Measurements from ENCODE around the gene PRKN. TPM values are rescaled to one million over a fixed set of nuclear protein-coding genes. Genes with fewer than 3 reads are reported as not detected.

PRKN gene
- total RNA-seq, 1 donor from 2014 or later: not detected

DNA sequence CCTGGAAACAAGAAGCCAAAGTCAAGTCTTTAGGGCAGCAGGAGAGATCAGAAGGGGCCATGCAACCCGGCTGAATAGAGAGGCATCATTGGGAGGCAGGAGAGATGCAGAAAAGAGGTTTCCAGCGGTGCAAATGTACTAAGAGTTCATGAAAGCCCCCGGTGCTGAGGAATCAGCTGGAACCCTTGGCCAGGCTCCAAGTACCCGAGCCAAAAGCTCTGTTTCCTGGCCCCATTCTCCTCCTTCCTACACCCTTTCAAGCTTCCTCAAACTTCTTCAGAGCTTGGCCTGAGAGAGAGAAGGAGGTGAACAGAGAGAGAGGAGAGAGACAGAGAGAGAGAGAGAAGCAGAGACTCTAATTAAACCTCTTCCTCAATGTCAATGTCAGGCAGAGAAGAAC lies 433.5 kb downstream of the PRKN start:
- Mint-ChIP-seq H3K27ac (no peak overlapping the region), H3K4me1 (ENCODE audit: low read depth) (no peaks in the 10 kb centered on the region), H3K27me3 (ENCODE audit: insufficient read depth) (peaks cover 3% of the 10 kb centered on the region), H3K9me3 (no peaks in the 10 kb centered on the region), H3K4me3 (no peak overlapping the region), H3K36me3 (ENCODE audit: low read depth) (no peaks in the 10 kb centered on the region)
- intact Hi-C loops (cut with micrococcal nuclease): no loop called here
- no peak for DNase-seq (ENCODE audit: low spot score)

- no peaks in the 10 kb centered on the region for H3K36me3 Mint-ChIP-seq (ENCODE audit: low read depth)
- no peak overlapping the region for H3K4me3 Mint-ChIP-seq
- H3K4me1 Mint-ChIP-seq (ENCODE audit: low read depth): no peaks in the 10 kb centered on the region
- H3K27me3 Mint-ChIP-seq (ENCODE audit: insufficient read depth): peaks cover 3% of the 10 kb centered on the region
- intact Hi-C loops (cut with micrococcal nuclease): no loop called here
- no peak for DNase-seq (ENCODE audit: low spot score)
- no peak overlapping the region for H3K27ac Mint-ChIP-seq
- H3K9me3 Mint-ChIP-seq: no peaks in the 10 kb centered on the region
These were observed 434.7 kb downstream of the PRKN start for GRCh38 chr6:162292915-162293314.

- no peaks in the 10 kb centered on the region for H3K4me1 Mint-ChIP-seq (ENCODE audit: low read depth)
- no peak overlapping the region for H3K4me3 Mint-ChIP-seq
- no peak for DNase-seq (ENCODE audit: low spot score)
- peaks cover 3% of the 10 kb centered on the region for H3K27me3 Mint-ChIP-seq (ENCODE audit: insufficient read depth)
- no peaks in the 10 kb centered on the region for H3K9me3 Mint-ChIP-seq
- H3K36me3 Mint-ChIP-seq (ENCODE audit: low read depth): no peaks in the 10 kb centered on the region
- H3K27ac Mint-ChIP-seq: no peak overlapping the region
- intact Hi-C loops (cut with micrococcal nuclease): no loop called here
These were observed 436.6 kb downstream of the PRKN start for GRCh38 chr6:162290846-162291465.

GRCh38 chr6:162289972-162290371 lies 437.6 kb downstream of the PRKN start:
- Mint-ChIP-seq H3K36me3 (ENCODE audit: low read depth) (no peaks in the 10 kb centered on the region), H3K27me3 (ENCODE audit: insufficient read depth) (no peaks in the 10 kb centered on the region), H3K4me3 (no peak overlapping the region), H3K9me3 (no peaks in the 10 kb centered on the region), H3K27ac (no peak overlapping the region), H3K4me1 (ENCODE audit: low read depth) (no peaks in the 10 kb centered on the region)
- DNase-seq (ENCODE audit: low spot score): no peak
- intact Hi-C loops (cut with micrococcal nuclease): no loop called here

- Mint-ChIP-seq H3K36me3 (ENCODE audit: low read depth) (no peaks in the 10 kb centered on the region), H3K27me3 (ENCODE audit: insufficient read depth) (no peaks in the 10 kb centered on the region), H3K4me3 (no peak overlapping the region), H3K27ac (no peak overlapping the region), H3K9me3 (no peaks in the 10 kb centered on the region), H3K4me1 (ENCODE audit: low read depth) (no peaks in the 10 kb centered on the region)
- intact Hi-C loops (cut with micrococcal nuclease): no loop called here
- DNase-seq (ENCODE audit: low spot score): no peak
These were observed 453.6 kb downstream of the PRKN start for GRCh38 chr6:162273986-162274385.

- Mint-ChIP-seq H3K27me3 (ENCODE audit: insufficient read depth) (no peaks in the 10 kb centered on the region), H3K9me3 (no peaks in the 10 kb centered on the region), H3K4me1 (ENCODE audit: low read depth) (no peaks in the 10 kb centered on the region), H3K36me3 (ENCODE audit: low read depth) (no peaks in the 10 kb centered on the region), H3K27ac (no peak overlapping the region), H3K4me3 (no peak overlapping the region)
- DNase-seq (ENCODE audit: low spot score): no peak
- intact Hi-C loops (cut with micrococcal nuclease): no loop called here
These were observed 455.6 kb downstream of the PRKN start for GRCh38 chr6:162271922-162272321.

GRCh38 chr6:162270966-162271365 lies 456.6 kb downstream of the PRKN start:
- H3K27ac Mint-ChIP-seq: no peak overlapping the region
- no peak overlapping the region for H3K4me3 Mint-ChIP-seq
- intact Hi-C loops (cut with micrococcal nuclease): no loop called here
- no peaks in the 10 kb centered on the region for H3K27me3 Mint-ChIP-seq (ENCODE audit: insufficient read depth)
- no peaks in the 10 kb centered on the region for H3K4me1 Mint-ChIP-seq (ENCODE audit: low read depth)
- DNase-seq (ENCODE audit: low spot score): no peak
- no peaks in the 10 kb centered on the region for H3K36me3 Mint-ChIP-seq (ENCODE audit: low read depth)
- no peaks in the 10 kb centered on the region for H3K9me3 Mint-ChIP-seq

DNA sequence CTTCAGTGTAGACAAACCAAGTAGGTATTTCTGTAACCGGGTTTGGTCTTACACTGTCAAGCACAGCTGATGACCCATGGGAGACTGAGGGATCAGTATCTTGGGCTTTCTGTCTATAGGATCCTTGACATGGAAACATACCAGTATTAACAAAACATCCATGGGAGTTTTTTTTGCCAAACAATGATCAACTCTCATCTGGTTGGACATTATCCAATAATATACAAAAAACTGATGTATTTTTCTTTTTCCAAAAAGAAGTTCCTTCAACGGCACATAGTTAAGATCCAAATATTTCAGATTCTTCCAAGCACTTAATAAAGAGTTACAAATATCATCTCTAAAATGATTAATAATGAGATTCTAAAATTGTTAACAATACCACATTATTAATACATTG lies 459.9 kb downstream of the PRKN start:
- Mint-ChIP-seq H3K4me1 (ENCODE audit: low read depth) (no peaks in the 10 kb centered on the region), H3K9me3 (no peaks in the 10 kb centered on the region), H3K36me3 (ENCODE audit: low read depth) (no peaks in the 10 kb centered on the region), H3K27ac (no peak overlapping the region), H3K27me3 (ENCODE audit: insufficient read depth) (no peaks in the 10 kb centered on the region), H3K4me3 (no peak overlapping the region)
- DNase-seq (ENCODE audit: low spot score): no peak
- intact Hi-C loops (cut with micrococcal nuclease): no loop called here

DNA sequence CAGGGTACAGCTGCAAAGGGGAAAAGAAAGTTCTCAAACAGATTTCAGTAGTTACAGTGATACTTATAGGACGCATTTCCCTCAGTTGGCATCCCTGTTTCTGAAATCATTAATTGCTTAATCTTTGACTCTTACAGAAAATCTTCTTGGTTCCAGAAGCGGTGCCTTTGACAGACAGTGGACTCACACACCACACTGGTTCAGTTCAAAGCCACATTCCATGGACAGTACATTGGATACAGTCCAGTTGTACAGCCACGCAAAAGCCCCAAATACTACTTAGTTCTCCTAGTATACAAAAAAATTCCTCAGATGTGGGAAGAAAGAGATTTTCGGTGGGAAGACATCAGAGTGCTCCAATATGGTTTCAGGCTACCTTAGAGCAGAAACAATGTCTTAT lies 460.4 kb downstream of the PRKN start:
- Mint-ChIP-seq H3K36me3 (ENCODE audit: low read depth) (no peaks in the 10 kb centered on the region), H3K27me3 (ENCODE audit: insufficient read depth) (no peaks in the 10 kb centered on the region), H3K9me3 (no peaks in the 10 kb centered on the region), H3K4me1 (ENCODE audit: low read depth) (no peaks in the 10 kb centered on the region), H3K4me3 (no peak overlapping the region), H3K27ac (no peak overlapping the region)
- intact Hi-C loops (cut with micrococcal nuclease): no loop called here
- DNase-seq (ENCODE audit: low spot score): no peak

GRCh38 chr6:162264581-162264980 lies 463.0 kb downstream of the PRKN start:
- H3K4me3 Mint-ChIP-seq: no peak overlapping the region
- no peak overlapping the region for H3K27ac Mint-ChIP-seq
- H3K9me3 Mint-ChIP-seq: no peaks in the 10 kb centered on the region
- H3K27me3 Mint-ChIP-seq (ENCODE audit: insufficient read depth): no peaks in the 10 kb centered on the region
- H3K36me3 Mint-ChIP-seq (ENCODE audit: low read depth): no peaks in the 10 kb centered on the region
- DNase-seq (ENCODE audit: low spot score): no peak
- intact Hi-C loops (cut with micrococcal nuclease): no loop called here
- H3K4me1 Mint-ChIP-seq (ENCODE audit: low read depth): no peaks in the 10 kb centered on the region

DNA sequence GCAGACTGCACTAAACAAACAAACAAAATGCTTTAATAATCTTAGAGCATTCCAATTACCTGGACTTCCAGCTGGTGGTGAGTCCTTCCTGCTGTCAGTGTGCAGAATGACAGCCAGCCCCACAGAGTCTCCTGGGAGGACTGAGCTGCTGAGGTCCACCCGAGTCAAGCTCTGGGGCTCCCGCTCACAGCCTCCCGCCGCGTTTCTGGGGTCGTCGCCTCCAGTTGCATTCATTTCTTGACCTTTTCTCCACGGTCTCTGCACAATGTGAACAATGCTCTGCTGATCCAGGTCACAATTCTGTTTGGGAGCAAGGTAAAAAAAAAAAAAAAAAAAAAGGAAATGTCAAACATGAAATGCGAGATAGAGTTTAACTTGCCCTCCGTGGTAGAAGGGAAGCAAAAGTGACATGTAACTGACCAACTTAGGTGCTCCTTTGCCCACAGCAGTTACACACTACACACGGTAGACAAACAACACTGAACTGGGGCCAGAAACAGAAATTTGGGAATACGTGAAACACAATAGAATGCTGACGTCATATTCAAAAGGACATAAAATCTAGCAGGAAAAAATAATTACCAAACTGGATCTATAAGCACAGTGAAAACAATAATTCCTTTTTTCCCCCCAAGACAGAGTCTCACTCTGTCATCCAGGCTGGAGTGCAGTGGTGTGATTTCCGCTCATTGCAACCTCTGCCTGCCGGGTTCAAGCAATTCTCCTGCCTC lies 464.9 kb downstream of the PRKN start:
- H3K9me3 Mint-ChIP-seq: no peaks in the 10 kb centered on the region
- no peak overlapping the region for H3K4me3 Mint-ChIP-seq
- DNase-seq (ENCODE audit: low spot score): no peak
- no peaks in the 10 kb centered on the region for H3K4me1 Mint-ChIP-seq (ENCODE audit: low read depth)
- intact Hi-C loops (cut with micrococcal nuclease): no loop called here
- no peak overlapping the region for H3K27ac Mint-ChIP-seq
- H3K36me3 Mint-ChIP-seq (ENCODE audit: low read depth): no peaks in the 10 kb centered on the region
- H3K27me3 Mint-ChIP-seq (ENCODE audit: insufficient read depth): no peaks in the 10 kb centered on the region

GRCh38 chr6:162261598-162261997 lies 466.0 kb downstream of the PRKN start:
- no peaks in the 10 kb centered on the region for H3K9me3 Mint-ChIP-seq
- intact Hi-C loops (cut with micrococcal nuclease): no loop called here
- no peaks in the 10 kb centered on the region for H3K36me3 Mint-ChIP-seq (ENCODE audit: low read depth)

GRCh38 chr6:162260027-162260426 lies 467.5 kb downstream of the PRKN start:
- no peaks in the 10 kb centered on the region for H3K9me3 Mint-ChIP-seq
- H3K36me3 Mint-ChIP-seq (ENCODE audit: low read depth): no peaks in the 10 kb centered on the region
- H3K27ac Mint-ChIP-seq: no peak overlapping the region
- H3K27me3 Mint-ChIP-seq (ENCODE audit: insufficient read depth): no peaks in the 10 kb centered on the region
- no peak overlapping the region for H3K4me3 Mint-ChIP-seq
- no peak for DNase-seq (ENCODE audit: low spot score)
- intact Hi-C loops (cut with micrococcal nuclease): no loop called here
- H3K4me1 Mint-ChIP-seq (ENCODE audit: low read depth): no peaks in the 10 kb centered on the region

More at GRCh38 chr6:162261598-162261997, 466.0 kb downstream of the PRKN start:
- DNase-seq (ENCODE audit: low spot score): no peak
- H3K27me3 Mint-ChIP-seq (ENCODE audit: insufficient read depth): no peaks in the 10 kb centered on the region
- no peaks in the 10 kb centered on the region for H3K4me1 Mint-ChIP-seq (ENCODE audit: low read depth)
- H3K27ac Mint-ChIP-seq: no peak overlapping the region
- no peak overlapping the region for H3K4me3 Mint-ChIP-seq

DNA sequence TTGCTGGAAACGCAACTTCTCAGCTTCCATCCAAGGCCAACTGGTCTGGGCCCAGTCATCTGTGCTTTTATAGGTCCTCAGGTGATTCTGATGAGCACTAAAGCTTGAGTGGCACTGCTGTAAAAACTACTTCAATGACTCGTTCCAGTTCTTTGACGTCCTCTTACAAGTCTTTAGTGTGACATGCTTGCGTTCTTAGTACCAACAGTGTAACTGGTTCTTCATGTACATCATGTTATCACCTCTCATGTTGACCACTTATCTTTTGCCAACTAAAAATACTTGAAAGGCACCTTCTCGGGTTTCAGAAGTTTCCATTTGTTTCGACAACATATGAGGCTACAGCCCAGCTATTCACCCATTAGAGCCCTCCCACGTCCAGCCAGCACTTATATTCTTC lies 468.9 kb downstream of the PRKN start:
- Mint-ChIP-seq H3K27ac (no peak overlapping the region), H3K27me3 (ENCODE audit: insufficient read depth) (no peaks in the 10 kb centered on the region), H3K36me3 (ENCODE audit: low read depth) (no peaks in the 10 kb centered on the region), H3K9me3 (no peaks in the 10 kb centered on the region), H3K4me3 (no peak overlapping the region), H3K4me1 (ENCODE audit: low read depth) (no peaks in the 10 kb centered on the region)
- DNase-seq (ENCODE audit: low spot score): no peak
- intact Hi-C loops (cut with micrococcal nuclease): no loop called here
